OCI-LY1 (cell line): Measurements from ENCODE around the gene KATNIP.

Experiments used
- H2AFZ ChIP-seq: fragments of 200-600 bp; sonication (generic), shearing (Covaris generic); 2 replicates; pipeline ENCODE4 v1.6.0; 2014; ENCODE audit warnings: antibody characterized with exemption, mild to moderate bottlenecking, low read length
- H3F3A ChIP-seq: fragments of 200-600 bp; sonication (generic), shearing (Covaris generic); 2 replicates; pipeline ENCODE4 v1.6.0; 2014; ENCODE audit warnings: mild to moderate bottlenecking, antibody characterized with exemption, low read length, moderate library complexity; ENCODE audit not compliant: insufficient read depth
- H3K27ac ChIP-seq: fragments of 200-600 bp; sonication (generic); 2 replicates; pipeline ENCODE4 v1.5.1; 2014; ENCODE audit warnings: low read length, mixed run types, mild to moderate bottlenecking, low read depth; ENCODE audit not compliant: poor library complexity, severe bottlenecking
- H3K27me3 ChIP-seq: fragments of 200-600 bp; sonication (generic); 2 replicates; pipeline ENCODE4 v1.6.0; 2014; ENCODE audit warnings: antibody characterized with exemption, mild to moderate bottlenecking, low read length, moderate library complexity; ENCODE audit not compliant: insufficient read depth
- H3K36me3 ChIP-seq: fragments of 200-600 bp; sonication (generic); 2 replicates; pipeline ENCODE4 v1.6.1; 2014; ENCODE audit warnings: mild to moderate bottlenecking, antibody characterized with exemption, low read length, moderate library complexity, mixed read lengths; ENCODE audit not compliant: insufficient read depth
- H3K4me1 ChIP-seq: fragments of 200-600 bp; sonication (generic); 2 replicates; pipeline ENCODE4 v1.5.1; 2014; ENCODE audit warnings: mild to moderate bottlenecking, low read length, moderate library complexity; ENCODE audit not compliant: insufficient read depth, severe bottlenecking
- H3K4me2 ChIP-seq: fragments of 200-600 bp; sonication (generic), shearing (Covaris generic); 2 replicates; pipeline ENCODE4 v1.6.1; 2014; ENCODE audit warnings: low read length
- H3K4me3 ChIP-seq: fragments of 200-600 bp; sonication (generic); 2 replicates; pipeline ENCODE4 v1.5.1; 2014; ENCODE audit warnings: low read length, low read depth, mild to moderate bottlenecking, mixed read lengths; ENCODE audit not compliant: poor library complexity, severe bottlenecking
- H3K79me2 ChIP-seq: fragments of 200-600 bp; shearing (Covaris generic); 2 replicates; pipeline ENCODE4 v1.6.1; 2016; ENCODE audit warnings: mixed run types, low read length, mixed read lengths; ENCODE audit not compliant: insufficient read depth
- H3K9ac ChIP-seq: fragments of 200-600 bp; sonication (generic), shearing (Covaris generic); 2 replicates; pipeline ENCODE4 v1.6.1; 2014; ENCODE audit warnings: mild to moderate bottlenecking, low read length, mixed read lengths
- H3K9me2 ChIP-seq: fragments of 200-600 bp; sonication (generic), shearing (Covaris generic); 2 replicates; pipeline ENCODE4 v1.6.1; 2014; ENCODE audit warnings: low read depth, mild to moderate bottlenecking, low read length, mixed read lengths
- H3K9me3 ChIP-seq: fragments of 200-600 bp; shearing (Covaris generic); 2 replicates; pipeline ENCODE4 v1.6.1; 2014; ENCODE audit warnings: low read length, mixed read lengths
- H4K20me1 ChIP-seq: fragments of 200-600 bp; sonication (generic), shearing (Covaris generic); 2 replicates; pipeline ENCODE4 v1.6.0; 2016; ENCODE audit warnings: mild to moderate bottlenecking, low read length; ENCODE audit not compliant: insufficient read depth
- CTCF ChIP-seq: fragments of 200-600 bp; sonication (generic), shearing (Covaris generic); IDR thresholded peaks from 2 replicates; pipeline ENCODE4 v1.5.1; 2017; ENCODE audit warnings: mild to moderate bottlenecking, antibody characterized with exemption, low read length, moderate library complexity, mixed read lengths
- EZH2 ChIP-seq: fragments of 200-600 bp; sonication (generic), shearing (Covaris generic); IDR thresholded peaks from 2 replicates; pipeline ENCODE4 v1.8.0; 2017; ENCODE audit warnings: borderline replicate concordance, mixed run types, mild to moderate bottlenecking, antibody characterized with exemption, low read length, moderate library complexity, mixed read lengths

The KATNIP gene

GRCh38 chr16:27516365-27516764, 33.6 kb upstream of the KATNIP start:
- Histone ChIP-seq H3K4me3 (no peak overlapping the region), H3K36me3 (peaks cover 37% of the 10 kb centered on the region), H3K4me2 (no peak overlapping the region), H3K9ac (no peak overlapping the region), H2AFZ (no peak overlapping the region), H3K4me1 (no peaks in the 10 kb centered on the region), H3K27me3 (no peaks in the 10 kb centered on the region), H3K79me2 (no peaks in the 10 kb centered on the region), H3F3A (no peaks in the 10 kb centered on the region), H3K9me2 (no peaks in the 10 kb centered on the region), H3K9me3 (no peaks in the 10 kb centered on the region), H3K27ac (no peak overlapping the region), H4K20me1 (no peaks in the 10 kb centered on the region)
- no peak for TF ChIP-seq CTCF
- TF ChIP-seq EZH2, result no peak

GRCh38 chr16:27517664-27518063, 32.3 kb upstream of the KATNIP start:
- no peaks in the 10 kb centered on the region for H3K9me3 ChIP-seq
- H3K79me2 ChIP-seq, result no peaks in the 10 kb centered on the region

GRCh38 chr16:27518226-27518625, 31.7 kb upstream of the KATNIP start:
- TF ChIP-seq EZH2 (no peak), CTCF (no peak)
- no peaks in the 10 kb centered on the region for H3K27me3 ChIP-seq
- no peaks in the 10 kb centered on the region for H3K79me2 ChIP-seq
- no peaks in the 10 kb centered on the region for H4K20me1 ChIP-seq
- peaks cover 29% of the 10 kb centered on the region; the same call in 1 of the 2 replicates for H3K36me3 ChIP-seq
- no peak overlapping the region for H3K27ac ChIP-seq
- no peak overlapping the region for H3K9ac ChIP-seq
- H3K4me2 ChIP-seq, result no peak overlapping the region
- H3F3A ChIP-seq, result no peaks in the 10 kb centered on the region
- no peak overlapping the region for H2AFZ ChIP-seq
- no peaks in the 10 kb centered on the region for H3K4me1 ChIP-seq
- no peaks in the 10 kb centered on the region for H3K9me3 ChIP-seq
- H3K4me3 ChIP-seq, result no peak overlapping the region
- no peaks in the 10 kb centered on the region for H3K9me2 ChIP-seq

More at GRCh38 chr16:27517664-27518063, 32.3 kb upstream of the KATNIP start:
- Histone ChIP-seq H3K4me3 (no peak overlapping the region), H3K4me1 (no peaks in the 10 kb centered on the region), H3K9me2 (no peaks in the 10 kb centered on the region), H3K36me3 (peaks cover 30% of the 10 kb centered on the region; the same call in 1 of the 2 replicates), H3K27me3 (no peaks in the 10 kb centered on the region), H2AFZ (no peak overlapping the region), H3K9ac (no peak overlapping the region), H3F3A (no peaks in the 10 kb centered on the region), H4K20me1 (no peaks in the 10 kb centered on the region), H3K27ac (no peak overlapping the region), H3K4me2 (no peak overlapping the region)
- TF ChIP-seq CTCF, result no peak
